Hippocampal formation (tissue), 2 donors: ENCODE results near the gene FRMD1.

Experiments
- DNase-seq, 2 donors: peaks; one replicate each; lab custom pipeline; 2025; lab: John Stamatoyannopoulos, UW

Gene FRMD1

GRCh38 chr6:168111911-168112310 lies 32.9 kb upstream of the FRMD1 start:
- no peak for DNase-seq

- DNase-seq: no peak
These were observed 31.4 kb upstream of the FRMD1 start for GRCh38 chr6:168110437-168110836.

DNA sequence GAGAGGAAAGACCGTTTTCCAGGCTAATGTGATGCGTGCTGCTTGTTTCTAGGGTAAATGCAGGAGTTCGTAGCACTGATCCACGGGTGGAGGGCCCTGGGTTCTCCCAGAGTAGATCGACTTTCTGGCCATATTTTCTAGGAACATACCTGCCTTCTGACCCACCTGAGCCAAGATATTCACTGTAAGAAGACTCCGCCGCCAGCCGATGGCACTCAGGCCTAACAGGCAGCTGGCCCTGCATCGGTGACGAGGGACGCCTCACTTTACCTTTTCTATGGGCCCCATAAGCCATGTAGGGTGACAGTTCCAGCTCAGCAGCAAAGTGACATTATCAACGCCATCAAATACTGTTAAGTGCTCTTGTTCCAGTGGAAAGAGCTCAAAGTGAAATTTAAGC lies 30.2 kb upstream of the FRMD1 start:
- no peak for DNase-seq

- no peak for DNase-seq
These were observed 28.4 kb upstream of the FRMD1 start for GRCh38 chr6:168107191-168107983.

GRCh38 chr6:168106633-168107005 lies 27.6 kb upstream of the FRMD1 start:
- no peak for DNase-seq

- DNase-seq: no peak
These were observed 27.0 kb upstream of the FRMD1 start for GRCh38 chr6:168105813-168106632.

DNA sequence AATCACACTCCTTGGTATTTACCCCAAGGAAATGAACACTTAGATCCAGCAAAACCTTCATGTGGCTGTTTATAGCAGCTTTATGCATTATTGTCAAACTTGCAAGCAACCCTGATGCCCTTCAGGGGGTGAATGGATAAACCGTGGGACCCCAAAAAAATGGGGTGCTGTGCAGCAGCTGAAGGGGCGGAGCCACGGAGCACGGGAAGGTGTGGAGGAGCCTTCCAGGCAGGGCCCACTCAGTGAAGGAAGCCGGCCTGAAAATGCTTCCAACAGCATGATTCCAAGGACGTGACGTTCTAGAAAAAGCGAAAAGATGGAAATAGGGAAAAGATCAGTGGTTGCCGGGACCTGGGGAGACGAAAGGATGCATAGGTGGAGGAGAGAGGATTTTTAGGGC lies 25.6 kb upstream of the FRMD1 start:
- no peak for DNase-seq

DNA sequence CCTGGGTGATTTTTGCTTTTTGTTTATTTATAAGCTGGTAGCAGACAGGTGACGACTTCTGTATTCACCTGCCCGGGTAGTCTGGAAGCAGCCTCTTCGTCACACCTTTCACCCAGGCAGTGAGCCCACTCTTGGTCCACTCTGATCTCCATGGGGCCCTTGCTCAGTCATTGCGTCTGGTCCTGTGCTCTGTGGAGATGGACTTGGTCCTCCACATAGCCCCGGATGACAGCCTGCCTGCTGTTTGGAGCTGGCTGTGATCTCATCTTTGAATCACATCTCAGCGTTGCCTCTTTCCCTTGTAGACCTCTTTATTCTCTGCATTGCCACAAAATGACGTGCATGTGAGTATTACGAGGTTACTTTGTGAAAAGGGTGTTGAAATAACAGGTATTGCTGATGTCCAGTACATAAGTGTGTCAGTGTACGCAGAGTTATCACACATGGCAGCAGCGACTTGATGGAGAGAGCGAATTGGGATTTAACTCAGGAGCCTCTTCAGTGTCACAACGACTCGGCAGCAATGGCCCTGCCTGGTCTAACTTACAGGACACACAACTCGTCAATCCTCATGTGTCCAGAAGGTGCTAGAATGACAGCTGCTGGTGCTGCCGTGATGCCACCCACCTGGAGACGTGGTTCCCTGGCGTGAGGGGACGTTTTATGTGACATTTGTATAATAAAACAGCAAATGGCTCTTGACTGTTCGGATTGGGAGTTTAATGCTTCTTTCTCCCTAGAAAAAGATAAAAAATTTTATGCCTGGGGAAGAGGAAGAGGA lies 24.2 kb upstream of the FRMD1 start:
- DNase-seq: no peak

- no peak for DNase-seq
These were observed 23.4 kb upstream of the FRMD1 start for GRCh38 chr6:168102315-168102985.

GRCh38 chr6:168101590-168102314 lies 22.7 kb upstream of the FRMD1 start:
- no peak for DNase-seq

GRCh38 chr6:168100803-168101589 lies 22.0 kb upstream of the FRMD1 start:
- DNase-seq: no peak

DNA sequence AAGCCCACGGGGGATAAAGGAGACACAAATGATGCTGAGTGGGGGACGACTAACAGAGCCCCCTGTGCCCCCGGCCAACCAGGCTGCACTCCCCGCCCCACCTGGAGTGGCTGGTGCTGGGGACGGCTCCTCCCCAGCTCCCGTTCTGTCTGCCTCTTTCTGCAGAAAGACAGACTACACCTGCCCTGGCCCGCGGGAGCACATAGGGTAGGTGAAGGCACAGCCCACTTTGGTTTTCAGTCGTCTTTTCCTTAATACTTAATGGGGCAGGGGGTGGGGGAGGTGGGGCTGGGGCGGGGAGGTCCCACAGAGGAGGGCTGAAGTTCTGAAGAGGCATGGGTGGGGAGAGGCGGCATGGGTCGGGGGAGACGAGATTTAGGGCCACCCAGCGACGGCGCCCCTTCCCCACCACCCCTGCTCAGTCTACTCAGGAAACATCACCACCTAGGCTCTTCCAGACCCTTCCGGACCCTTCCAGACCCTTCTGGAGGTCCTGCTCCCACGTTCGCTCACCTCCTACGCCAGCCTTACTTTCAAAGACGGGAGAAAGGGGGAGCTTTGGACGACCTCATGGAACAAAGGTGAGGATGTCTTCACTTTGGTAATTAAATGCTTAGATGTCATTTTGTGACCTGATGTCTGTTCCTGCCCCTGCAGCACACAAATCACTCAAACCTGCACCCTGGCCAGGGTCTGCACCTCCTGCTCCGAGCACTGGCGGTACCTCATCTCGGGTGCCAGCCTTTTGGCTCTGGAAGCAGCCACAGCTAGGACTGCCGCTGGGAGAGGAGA lies 21.2 kb upstream of the FRMD1 start:
- no peak for DNase-seq

DNA sequence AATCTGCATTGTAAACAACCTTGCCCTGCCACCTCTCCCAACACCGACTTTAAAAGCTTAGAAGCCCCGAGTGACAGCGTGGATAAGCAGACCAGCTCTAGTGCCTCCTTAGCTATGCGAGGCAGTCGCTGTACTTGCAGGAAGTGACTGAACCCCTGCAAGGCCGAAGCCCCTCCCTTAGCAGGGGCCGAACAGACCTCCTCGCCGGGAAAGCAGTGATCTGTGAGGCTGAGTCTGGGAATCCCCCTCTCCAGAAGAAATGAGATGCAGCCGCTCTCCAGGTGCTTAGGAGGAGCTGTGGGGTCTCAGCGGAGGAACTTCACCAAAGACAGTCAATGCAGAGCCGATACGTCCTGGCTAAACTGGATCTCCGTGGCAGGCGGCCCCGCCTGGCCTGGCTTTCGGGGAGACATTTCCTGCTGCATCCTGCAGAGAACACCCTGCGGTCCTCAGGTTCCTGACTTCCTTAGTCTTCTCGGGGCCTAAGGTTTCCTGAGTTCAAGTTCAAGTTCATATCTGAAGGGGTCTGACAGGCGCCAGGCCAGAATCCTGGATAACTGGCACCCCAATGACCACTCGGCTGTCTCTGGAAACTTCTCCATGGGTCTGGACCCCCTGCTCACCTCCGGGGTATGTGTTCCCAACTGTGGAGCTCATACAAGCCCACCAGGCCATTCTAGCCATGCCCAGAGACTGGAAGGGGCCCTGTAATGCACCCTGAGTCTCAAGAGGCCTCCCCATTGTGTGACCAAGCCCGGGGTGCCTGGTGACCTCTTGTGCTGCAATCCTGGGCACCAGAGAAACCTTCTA lies 20.4 kb upstream of the FRMD1 start:
- no peak for DNase-seq

- no peak for DNase-seq
These were observed 19.4 kb upstream of the FRMD1 start for GRCh38 chr6:168098431-168098861.

GRCh38 chr6:168097621-168098430 lies 18.8 kb upstream of the FRMD1 start:
- no peak for DNase-seq

DNA sequence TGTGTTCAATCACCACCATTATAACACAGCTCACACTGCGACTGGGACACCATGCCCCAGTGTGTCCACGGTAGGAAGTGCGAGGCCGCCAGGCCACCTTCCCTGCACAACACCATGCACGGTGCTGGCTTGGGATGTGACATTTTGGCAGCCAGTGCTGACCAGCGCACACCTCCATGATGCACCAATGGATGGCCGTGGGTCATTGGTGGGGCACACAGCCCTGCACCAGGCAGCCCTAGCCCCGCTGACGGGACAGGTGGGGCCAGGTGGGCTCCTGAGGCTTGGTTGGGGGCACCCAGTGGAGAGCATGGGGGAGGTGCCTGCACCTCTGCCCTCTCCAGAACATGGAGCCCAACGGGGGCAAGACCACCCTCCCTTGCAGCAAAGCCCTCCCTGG lies 18.2 kb upstream of the FRMD1 start:
- no peak for DNase-seq

GRCh38 chr6:168096271-168096764 lies 17.3 kb upstream of the FRMD1 start:
- DNase-seq: no peak
